ENCODE data around the gene PSORS1C2. TPM values are rescaled to one million over a fixed set of nuclear protein-coding genes. Genes with fewer than 3 reads are reported as not detected.

PSORS1C2 gene
- total RNA-seq, 1 experiment from 2014 or later, result 0.55 TPM

DNA sequence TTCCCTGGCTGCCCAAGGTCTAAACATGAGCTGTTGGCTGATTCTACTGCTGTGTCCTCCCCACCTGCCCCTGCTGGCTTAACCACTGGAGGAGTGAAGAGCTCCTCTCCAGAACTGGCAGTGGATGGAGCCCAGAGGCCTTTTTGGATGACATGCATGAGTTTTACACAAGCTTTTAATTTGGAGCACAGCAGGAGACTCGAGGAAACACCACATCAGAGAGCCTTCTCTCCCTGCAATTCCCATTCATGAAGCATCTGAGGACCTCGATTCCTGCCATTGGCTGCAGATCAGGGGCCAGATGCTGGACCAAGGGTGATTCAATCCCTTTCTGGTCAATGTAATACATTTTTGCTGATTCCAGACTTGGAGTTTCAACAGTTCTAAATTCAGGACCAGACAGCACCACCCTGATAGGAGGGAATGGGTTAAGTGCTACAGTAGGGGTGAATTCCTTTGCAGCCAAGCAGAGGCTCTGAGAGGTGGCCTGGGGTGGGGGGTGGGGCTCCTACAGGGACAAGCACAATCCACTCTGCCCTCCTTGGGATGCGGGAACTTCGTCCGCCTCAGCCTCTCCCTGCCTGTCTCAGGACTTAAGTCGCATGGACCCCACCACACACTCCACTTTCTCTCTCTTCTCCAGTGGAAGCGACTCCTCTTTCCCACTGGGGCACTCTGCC lies 24.9 kb downstream of the PSORS1C2 start:
- POLR2A ChIA-PET, result no interaction called here
- CTCF ChIA-PET, result interaction anchor here (0.6 to 11.0 kb wide), 10 partner anchors 11 to 253 kb away, joined by 3 to 90 read pairs (median 8); partner anchors contain the start of gene VARS2
- peaks cover 32% of the 10 kb centered on the region for H3K27me3 Mint-ChIP-seq (ENCODE audit: low read depth)
- no peaks in the 10 kb centered on the region for H3K36me3 Mint-ChIP-seq
- TF ChIP-seq ZNF121 (CRISPR knock-in tag; IDR thresholded peaks at IDR 0.05) (no peak), USF2 (CRISPR knock-in tag; IDR thresholded peaks at IDR 0.05) (no peak), ZNF423 (CRISPR knock-in tag; IDR thresholded peaks at IDR 0.05) (no peak), ZNF396 (CRISPR knock-in tag; IDR thresholded peaks at IDR 0.05; ENCODE audit: borderline replicate concordance) (no peak)
- TF ChIP-seq, protein P1, sequence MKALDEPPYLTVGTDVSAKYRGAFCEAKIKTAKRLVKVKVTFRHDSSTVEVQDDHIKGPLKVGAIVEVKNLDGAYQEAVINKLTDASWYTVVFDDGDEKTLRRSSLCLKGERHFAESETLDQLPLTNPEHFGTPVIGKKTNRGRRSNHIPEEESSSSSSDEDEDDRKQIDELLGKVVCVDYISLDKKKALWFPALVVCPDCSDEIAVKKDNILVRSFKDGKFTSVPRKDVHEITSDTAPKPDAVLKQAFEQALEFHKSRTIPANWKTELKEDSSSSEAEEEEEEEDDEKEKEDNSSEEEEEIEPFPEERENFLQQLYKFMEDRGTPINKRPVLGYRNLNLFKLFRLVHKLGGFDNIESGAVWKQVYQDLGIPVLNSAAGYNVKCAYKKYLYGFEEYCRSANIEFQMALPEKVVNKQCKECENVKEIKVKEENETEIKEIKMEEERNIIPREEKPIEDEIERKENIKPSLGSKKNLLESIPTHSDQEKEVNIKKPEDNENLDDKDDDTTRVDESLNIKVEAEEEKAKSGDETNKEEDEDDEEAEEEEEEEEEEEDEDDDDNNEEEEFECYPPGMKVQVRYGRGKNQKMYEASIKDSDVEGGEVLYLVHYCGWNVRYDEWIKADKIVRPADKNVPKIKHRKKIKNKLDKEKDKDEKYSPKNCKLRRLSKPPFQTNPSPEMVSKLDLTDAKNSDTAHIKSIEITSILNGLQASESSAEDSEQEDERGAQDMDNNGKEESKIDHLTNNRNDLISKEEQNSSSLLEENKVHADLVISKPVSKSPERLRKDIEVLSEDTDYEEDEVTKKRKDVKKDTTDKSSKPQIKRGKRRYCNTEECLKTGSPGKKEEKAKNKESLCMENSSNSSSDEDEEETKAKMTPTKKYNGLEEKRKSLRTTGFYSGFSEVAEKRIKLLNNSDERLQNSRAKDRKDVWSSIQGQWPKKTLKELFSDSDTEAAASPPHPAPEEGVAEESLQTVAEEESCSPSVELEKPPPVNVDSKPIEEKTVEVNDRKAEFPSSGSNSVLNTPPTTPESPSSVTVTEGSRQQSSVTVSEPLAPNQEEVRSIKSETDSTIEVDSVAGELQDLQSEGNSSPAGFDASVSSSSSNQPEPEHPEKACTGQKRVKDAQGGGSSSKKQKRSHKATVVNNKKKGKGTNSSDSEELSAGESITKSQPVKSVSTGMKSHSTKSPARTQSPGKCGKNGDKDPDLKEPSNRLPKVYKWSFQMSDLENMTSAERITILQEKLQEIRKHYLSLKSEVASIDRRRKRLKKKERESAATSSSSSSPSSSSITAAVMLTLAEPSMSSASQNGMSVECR (CRISPR knock-in tag; IDR thresholded peaks at IDR 0.05; ENCODE audit: borderline replicate concordance), result no peak
- TF ChIP-seq, protein P2, sequence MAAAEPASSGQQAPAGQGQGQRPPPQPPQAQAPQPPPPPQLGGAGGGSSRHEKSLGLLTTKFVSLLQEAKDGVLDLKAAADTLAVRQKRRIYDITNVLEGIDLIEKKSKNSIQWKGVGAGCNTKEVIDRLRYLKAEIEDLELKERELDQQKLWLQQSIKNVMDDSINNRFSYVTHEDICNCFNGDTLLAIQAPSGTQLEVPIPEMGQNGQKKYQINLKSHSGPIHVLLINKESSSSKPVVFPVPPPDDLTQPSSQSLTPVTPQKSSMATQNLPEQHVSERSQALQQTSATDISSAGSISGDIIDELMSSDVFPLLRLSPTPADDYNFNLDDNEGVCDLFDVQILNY (CRISPR knock-in tag; IDR thresholded peaks at IDR 0.05), result no peak
- no peaks in the 10 kb centered on the region for H3K9me3 Mint-ChIP-seq
- DNase-seq (ENCODE audit: low spot score), result no peak
- H3K4me3 Mint-ChIP-seq, result no peak overlapping the region
- peaks cover 39% of the 10 kb centered on the region for H3K4me1 Mint-ChIP-seq
- no peak overlapping the region; the same call in 1 of the 2 replicates for H3K27ac Mint-ChIP-seq
- no peak; the same call in 1 of the 2 replicates for ATAC-seq

GRCh38 chr6:31112478-31112877 lies 26.4 kb downstream of the PSORS1C2 start, which contains the start of gene C6orf15:
C6orf15 (minus strand) TSS chr6:31112575; CDS start chr6:31112555, 20 bp downstream.
- Mint-ChIP-seq H3K36me3 (no peaks in the 10 kb centered on the region), H3K4me1 (peaks cover 39% of the 10 kb centered on the region), H3K4me3 (no peak within 1 kb of the TSS), H3K9me3 (no peaks in the 10 kb centered on the region), H3K27me3 (ENCODE audit: low read depth) (peaks cover 32% of the 10 kb centered on the region), H3K27ac (no peak within 1 kb of the TSS)
- no peak for DNase-seq (ENCODE audit: low spot score)
- ChIA-PET POLR2A (no interaction called here), CTCF (interaction anchor here (0.9 to 11.0 kb wide), 3 partner anchors 10 to 26 kb away, joined by 3 to 90 read pairs (median 33); no protein-coding TSS in a partner anchor)
- ATAC-seq, result no peak
- TF ChIP-seq GABPB1 (CRISPR knock-in tag; IDR thresholded peaks at IDR 0.05) (no peak), ZNF317 (CRISPR knock-in tag; IDR thresholded peaks at IDR 0.05; ENCODE audit: borderline replicate concordance, low read depth) (no peak), SMAD3 (CRISPR knock-in tag; IDR thresholded peaks at IDR 0.05; ENCODE audit: borderline replicate concordance) (no peak), SOX15 (CRISPR knock-in tag; IDR thresholded peaks at IDR 0.05) (no peak), CREM (CRISPR knock-in tag; IDR thresholded peaks at IDR 0.05) (no peak), TCF7 (CRISPR knock-in tag; IDR thresholded peaks at IDR 0.05; ENCODE audit: low read depth) (no peak)
- TF ChIP-seq, protein P3, sequence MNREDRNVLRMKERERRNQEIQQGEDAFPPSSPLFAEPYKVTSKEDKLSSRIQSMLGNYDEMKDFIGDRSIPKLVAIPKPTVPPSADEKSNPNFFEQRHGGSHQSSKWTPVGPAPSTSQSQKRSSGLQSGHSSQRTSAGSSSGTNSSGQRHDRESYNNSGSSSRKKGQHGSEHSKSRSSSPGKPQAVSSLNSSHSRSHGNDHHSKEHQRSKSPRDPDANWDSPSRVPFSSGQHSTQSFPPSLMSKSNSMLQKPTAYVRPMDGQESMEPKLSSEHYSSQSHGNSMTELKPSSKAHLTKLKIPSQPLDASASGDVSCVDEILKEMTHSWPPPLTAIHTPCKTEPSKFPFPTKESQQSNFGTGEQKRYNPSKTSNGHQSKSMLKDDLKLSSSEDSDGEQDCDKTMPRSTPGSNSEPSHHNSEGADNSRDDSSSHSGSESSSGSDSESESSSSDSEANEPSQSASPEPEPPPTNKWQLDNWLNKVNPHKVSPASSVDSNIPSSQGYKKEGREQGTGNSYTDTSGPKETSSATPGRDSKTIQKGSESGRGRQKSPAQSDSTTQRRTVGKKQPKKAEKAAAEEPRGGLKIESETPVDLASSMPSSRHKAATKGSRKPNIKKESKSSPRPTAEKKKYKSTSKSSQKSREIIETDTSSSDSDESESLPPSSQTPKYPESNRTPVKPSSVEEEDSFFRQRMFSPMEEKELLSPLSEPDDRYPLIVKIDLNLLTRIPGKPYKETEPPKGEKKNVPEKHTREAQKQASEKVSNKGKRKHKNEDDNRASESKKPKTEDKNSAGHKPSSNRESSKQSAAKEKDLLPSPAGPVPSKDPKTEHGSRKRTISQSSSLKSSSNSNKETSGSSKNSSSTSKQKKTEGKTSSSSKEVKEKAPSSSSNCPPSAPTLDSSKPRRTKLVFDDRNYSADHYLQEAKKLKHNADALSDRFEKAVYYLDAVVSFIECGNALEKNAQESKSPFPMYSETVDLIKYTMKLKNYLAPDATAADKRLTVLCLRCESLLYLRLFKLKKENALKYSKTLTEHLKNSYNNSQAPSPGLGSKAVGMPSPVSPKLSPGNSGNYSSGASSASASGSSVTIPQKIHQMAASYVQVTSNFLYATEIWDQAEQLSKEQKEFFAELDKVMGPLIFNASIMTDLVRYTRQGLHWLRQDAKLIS (CRISPR knock-in tag; IDR thresholded peaks at IDR 0.05; ENCODE audit: borderline replicate concordance), result no peak
- TF ChIP-seq, protein P4, sequence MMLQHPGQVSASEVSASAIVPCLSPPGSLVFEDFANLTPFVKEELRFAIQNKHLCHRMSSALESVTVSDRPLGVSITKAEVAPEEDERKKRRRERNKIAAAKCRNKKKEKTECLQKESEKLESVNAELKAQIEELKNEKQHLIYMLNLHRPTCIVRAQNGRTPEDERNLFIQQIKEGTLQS (CRISPR knock-in tag; conservative IDR thresholded peaks at IDR 0.05), result no peak

Data from WTC11 (cell line).